BLaER1 treated with 17β-estradiol and CSF1 and Interleukin-3, amounts not matched to agents 10 nM and 100 nM (cell line): ENCODE measurements around the gene EPB41.

ENCODE experiments used
- H3K27ac ChIP-seq, 11 experiments: shearing (Covaris generic); formaldehyde crosslinking; 2 replicates each; pipeline ENCODE4 v1.8.1; 2022
- H3K27me3 ChIP-seq, 11 experiments: shearing (Covaris generic); formaldehyde crosslinking; 2 replicates each; pipeline ENCODE4 v1.8.1; 2022
- H3K36me3 ChIP-seq, 11 experiments: shearing (Covaris generic); formaldehyde crosslinking; 2 replicates each; pipeline ENCODE4 v1.8.1; 2022
- H3K4me1 ChIP-seq, 10 experiments: shearing (Covaris generic); formaldehyde crosslinking; 2 replicates each; pipeline ENCODE4 v1.8.1; 2022
- H3K4me2 ChIP-seq, 11 experiments: shearing (Covaris generic); formaldehyde crosslinking; 2 replicates each; pipeline ENCODE4 v1.8.1; 2022
- H3K4me3 ChIP-seq, 10 experiments: shearing (Covaris generic); formaldehyde crosslinking; 2 replicates each; pipeline ENCODE4 v1.8.1; 2022
- H3K9ac ChIP-seq, 11 experiments: shearing (Covaris generic); formaldehyde crosslinking; 2 replicates each; pipeline ENCODE4 v1.8.1; 2022
- H3K9me3 ChIP-seq, 11 experiments: shearing (Covaris generic); formaldehyde crosslinking; replicated peaks in 1 of 11; 2 replicates each; pipeline ENCODE4 v1.8.1; 2022
- H4K20me1 ChIP-seq, 11 experiments: shearing (Covaris generic); formaldehyde crosslinking; 2 replicates each; pipeline ENCODE4 v1.8.1; 2022
- Cebpa-rat ChIP-seq, 11 experiments: shearing (Covaris generic); IDR thresholded peaks; 2 replicates each; pipeline ENCODE4 v1.8.1; 2022

The EPB41 gene

GRCh38 chr1:28895896-28896608 is 18.3 kb upstream of the EPB41 start:
- Histone ChIP-seq H3K4me3 (no peak overlapping the region), H3K27ac (no peak overlapping the region), H3K9me3 (no peaks in the 10 kb centered on the region), H3K9ac (no peak overlapping the region), H3K27me3 (no peaks in the 10 kb centered on the region), H3K4me1 (peaks cover 19 to 23% (median 21%) of the 10 kb centered on the region in 10 experiments), H3K4me2 (no peak overlapping the region), H3K36me3 (peaks cover 0 to 25% (median 9%) of the 10 kb centered on the region in 11 experiments; a peak in 8 of 22 replicates), H4K20me1 (peaks cover 0 to 75% (median 6%) of the 10 kb centered on the region in 11 experiments; a peak in 12 of 22 replicates)
- no peak for TF ChIP-seq Cebpa-rat (IDR thresholded peaks at IDR 0.05)

- no peak for TF ChIP-seq Cebpa-rat (IDR thresholded peaks at IDR 0.05)
- H3K4me3 ChIP-seq = no peak overlapping the region
- H4K20me1 ChIP-seq = peaks cover 0 to 69% (median 6%) of the 10 kb centered on the region in 11 experiments; a peak in 11 of 22 replicates
- H3K4me1 ChIP-seq = peaks cover 19 to 22% (median 20%) of the 10 kb centered on the region in 10 experiments
- no peak overlapping the region for H3K27ac ChIP-seq
- H3K36me3 ChIP-seq = peaks cover 0 to 25% (median 9%) of the 10 kb centered on the region in 11 experiments; a peak in 8 of 22 replicates
- H3K9me3 ChIP-seq = no peaks in the 10 kb centered on the region
- H3K27me3 ChIP-seq = no peaks in the 10 kb centered on the region
- no peak overlapping the region for H3K9ac ChIP-seq
- H3K4me2 ChIP-seq = no peak overlapping the region
Measured at GRCh38 chr1:28896609-28896986, 17.8 kb upstream of the EPB41 start.

GRCh38 chr1:28897789-28898188 is 16.6 kb upstream of the EPB41 start:
- TF ChIP-seq Cebpa-rat (IDR thresholded peaks at IDR 0.05) = no peak
- Histone ChIP-seq H4K20me1 (peaks cover 0 to 70% (median 6%) of the 10 kb centered on the region in 11 experiments; a peak in 12 of 22 replicates), H3K9ac (peak overlapping the region in 2 of 11 experiments; percentile 28 to 50; a peak in 1 of 22 replicates), H3K4me3 (no peak overlapping the region), H3K36me3 (peaks cover 0 to 25% (median 9%) of the 10 kb centered on the region in 11 experiments; a peak in 8 of 22 replicates), H3K4me2 (peak overlapping the region; percentile 69 to 92 (median 79)), H3K27ac (peak overlapping the region in 1 of 11 experiments; percentile 30; a peak in 2 of 22 replicates), H3K9me3 (no peaks in the 10 kb centered on the region), H3K4me1 (peaks cover 19 to 22% (median 20%) of the 10 kb centered on the region in 10 experiments), H3K27me3 (no peaks in the 10 kb centered on the region)

DNA sequence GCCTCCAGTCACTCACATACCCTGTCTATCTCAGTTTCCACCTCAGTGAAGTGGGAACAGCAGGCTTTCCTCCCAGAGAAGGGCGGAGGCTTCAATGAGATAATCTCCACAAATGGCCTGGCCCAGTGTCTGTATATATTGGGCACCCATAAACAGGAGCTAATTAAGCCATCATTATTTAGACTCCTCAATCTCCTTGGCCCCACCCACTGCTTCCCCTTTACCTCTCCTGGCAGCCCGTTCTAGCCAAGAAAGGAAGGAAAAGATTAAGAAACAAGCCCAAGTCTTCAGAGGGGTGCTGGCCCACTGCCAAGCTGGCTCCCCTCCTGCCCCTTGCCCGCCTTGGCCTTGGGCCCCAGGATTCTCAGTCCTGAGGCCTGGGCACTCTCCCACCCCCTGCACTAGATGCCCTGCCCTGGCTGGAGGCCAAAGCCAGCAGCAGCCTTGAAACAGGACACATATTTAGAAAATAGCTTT is 15.9 kb upstream of the EPB41 start:
- Histone ChIP-seq H3K27ac (peak overlapping the region in 4 of 11 experiments; percentile 2 to 30 (median 18); a peak in 6 of 22 replicates), H3K36me3 (peaks cover 0 to 22% (median 9%) of the 10 kb centered on the region in 11 experiments; a peak in 8 of 22 replicates), H3K9me3 (no peaks in the 10 kb centered on the region), H3K4me3 (no peak overlapping the region), H3K9ac (peak overlapping the region in 9 of 11 experiments; percentile 24 to 50 (median 36); a peak in 10 of 22 replicates), H3K27me3 (no peaks in the 10 kb centered on the region), H3K4me1 (peaks cover 19 to 22% (median 20%) of the 10 kb centered on the region in 10 experiments), H3K4me2 (peak overlapping the region; percentile 69 to 92 (median 79)), H4K20me1 (peaks cover 0 to 73% (median 6%) of the 10 kb centered on the region in 11 experiments; a peak in 12 of 22 replicates)
- no peak for TF ChIP-seq Cebpa-rat (IDR thresholded peaks at IDR 0.05)

DNA sequence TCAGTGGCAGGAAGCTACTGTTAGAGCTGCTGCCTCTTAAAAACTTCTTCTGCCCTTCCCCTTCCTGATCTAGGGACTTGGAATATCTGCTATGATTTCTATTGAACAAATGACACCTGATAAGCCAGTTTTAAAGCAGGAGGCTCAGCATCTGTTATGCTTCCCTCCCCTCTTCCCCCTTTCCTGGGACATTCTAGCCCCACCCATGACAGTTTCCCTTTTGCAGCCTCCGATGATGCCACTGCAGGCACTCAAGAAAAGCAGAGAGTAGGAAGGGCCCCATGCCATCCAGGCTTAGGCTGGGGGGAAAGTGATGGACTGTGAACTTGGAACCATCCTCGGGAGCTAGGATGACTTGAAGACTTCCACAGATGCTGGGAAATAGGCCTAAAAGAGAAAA is 15.1 kb upstream of the EPB41 start:
- Histone ChIP-seq H3K36me3 (peaks cover 0 to 16% (median 9%) of the 10 kb centered on the region in 11 experiments; a peak in 8 of 22 replicates), H3K4me2 (peak overlapping the region; percentile 69 to 92 (median 79)), H3K27me3 (no peaks in the 10 kb centered on the region), H3K9me3 (peaks cover 0 to 6% (median 3%) of the 10 kb centered on the region in 11 experiments; a peak in 11 of 22 replicates), H3K9ac (peak overlapping the region in 5 of 11 experiments; percentile 1 to 47 (median 36); a peak in 1 of 22 replicates), H3K4me1 (peaks cover 19 to 22% (median 20%) of the 10 kb centered on the region in 10 experiments), H3K27ac (0 out of 22 replicates have a peak overlapping the region, but pooled peaks of 1 of the 11 experiments have one; percentile 2), H3K4me3 (no peak overlapping the region), H4K20me1 (peaks cover 0 to 65% (median 6%) of the 10 kb centered on the region in 11 experiments; a peak in 11 of 22 replicates)
- no peak for TF ChIP-seq Cebpa-rat (IDR thresholded peaks at IDR 0.05)

DNA sequence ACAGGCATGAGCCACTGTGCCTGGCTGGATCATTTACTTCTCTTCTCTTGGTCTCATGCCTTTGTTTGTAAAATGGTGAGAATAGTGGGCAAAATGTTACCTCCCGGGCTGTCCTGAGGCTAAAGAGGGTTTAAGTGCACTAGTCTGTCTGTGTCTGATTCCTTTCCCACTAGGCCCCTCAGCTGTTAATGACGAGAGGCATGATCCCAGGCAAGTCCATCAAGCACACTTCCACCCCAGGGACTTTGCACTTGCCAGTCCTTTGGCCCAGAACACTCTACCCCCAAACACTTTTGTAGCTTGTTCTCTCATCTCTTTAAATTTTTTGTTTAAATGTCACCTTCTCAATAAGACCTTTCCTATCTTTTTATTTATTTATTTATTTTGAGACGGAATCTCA is 13.8 kb upstream of the EPB41 start:
- peaks cover 0 to 58% (median 6%) of the 10 kb centered on the region in 11 experiments; a peak in 11 of 22 replicates for H4K20me1 ChIP-seq
- no peak overlapping the region for H3K4me2 ChIP-seq
- no peak for TF ChIP-seq Cebpa-rat (IDR thresholded peaks at IDR 0.05)
- H3K9me3 ChIP-seq = peaks cover 0 to 10% (median 7%) of the 10 kb centered on the region in 11 experiments; a peak in 11 of 22 replicates
- H3K4me3 ChIP-seq = no peak overlapping the region
- no peak overlapping the region for H3K27ac ChIP-seq
- H3K27me3 ChIP-seq = no peaks in the 10 kb centered on the region
- H3K36me3 ChIP-seq = peaks cover 0 to 7% (median 3%) of the 10 kb centered on the region in 11 experiments; a peak in 6 of 22 replicates
- peaks cover 19 to 22% (median 20%) of the 10 kb centered on the region in 10 experiments for H3K4me1 ChIP-seq
- H3K9ac ChIP-seq = no peak overlapping the region

DNA sequence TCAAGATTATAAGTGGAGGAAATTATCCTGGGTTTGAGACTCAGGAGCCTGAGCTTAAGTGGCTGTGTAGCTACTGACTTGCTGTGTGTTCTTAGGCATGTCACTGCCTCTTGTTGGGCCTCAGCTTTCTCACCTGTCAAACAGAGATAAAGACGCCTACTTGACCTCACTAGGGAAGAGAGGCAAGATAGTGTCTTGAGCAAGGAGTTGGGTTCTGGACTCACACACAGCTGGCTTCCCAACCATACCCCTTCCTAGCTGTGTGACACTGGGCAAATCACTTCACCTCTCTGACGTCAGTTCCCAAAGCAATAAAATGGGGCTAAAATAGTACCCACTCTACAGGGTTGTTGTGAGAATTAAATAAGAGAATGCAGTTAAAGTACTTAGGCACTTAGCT is 11.6 kb upstream of the EPB41 start:
- Histone ChIP-seq H3K9me3 (peaks cover 0 to 10% (median 7%) of the 10 kb centered on the region in 11 experiments; a peak in 11 of 22 replicates), H3K9ac (no peak overlapping the region), H3K4me3 (no peak overlapping the region), H3K36me3 (peaks cover 0 to 6% (median 3%) of the 10 kb centered on the region in 11 experiments; a peak in 4 of 22 replicates), H3K27ac (no peak overlapping the region), H3K27me3 (no peaks in the 10 kb centered on the region), H3K4me2 (no peak overlapping the region), H4K20me1 (peaks cover 0 to 40% (median 6%) of the 10 kb centered on the region in 11 experiments; a peak in 10 of 22 replicates), H3K4me1 (peaks cover 17 to 20% (median 18%) of the 10 kb centered on the region in 10 experiments)
- TF ChIP-seq Cebpa-rat (IDR thresholded peaks at IDR 0.05) = no peak

- Histone ChIP-seq H4K20me1 (peaks cover 0 to 26% (median 0%) of the 10 kb centered on the region in 11 experiments; a peak in 4 of 22 replicates), H3K27me3 (no peaks in the 10 kb centered on the region), H3K36me3 (peaks cover 0 to 6% (median 3%) of the 10 kb centered on the region in 11 experiments; a peak in 4 of 22 replicates), H3K4me2 (no peak overlapping the region), H3K9me3 (peaks cover 0 to 10% (median 7%) of the 10 kb centered on the region in 11 experiments; a peak in 11 of 22 replicates), H3K4me1 (peaks cover 0 to 15% (median 9%) of the 10 kb centered on the region in 10 experiments; a peak in 14 of 20 replicates), H3K4me3 (no peak overlapping the region), H3K27ac (no peak overlapping the region), H3K9ac (no peak overlapping the region)
- TF ChIP-seq Cebpa-rat (IDR thresholded peaks at IDR 0.05) = no peak
Measured at GRCh38 chr1:28905921-28906666, 8.3 kb upstream of the EPB41 start.
